HS-5 (cell line): ENCODE data around the gene AFF1.
"Not testable (repeated sequence)": the region's sequence is repeated elsewhere in the genome, so short reads cannot be mapped to it uniquely, and the experiment has no call there.

Experiments used
- DNase-seq: peaks from one replicate; pipeline ENCODE4 v3.0.0-alpha.2; 2012; ENCODE audit warnings: low read depth

The AFF1 gene

GRCh38 chr4:87012265-87012953 is 77.6 kb downstream of the AFF1 start:
- DNase-seq, result no peak

DNA sequence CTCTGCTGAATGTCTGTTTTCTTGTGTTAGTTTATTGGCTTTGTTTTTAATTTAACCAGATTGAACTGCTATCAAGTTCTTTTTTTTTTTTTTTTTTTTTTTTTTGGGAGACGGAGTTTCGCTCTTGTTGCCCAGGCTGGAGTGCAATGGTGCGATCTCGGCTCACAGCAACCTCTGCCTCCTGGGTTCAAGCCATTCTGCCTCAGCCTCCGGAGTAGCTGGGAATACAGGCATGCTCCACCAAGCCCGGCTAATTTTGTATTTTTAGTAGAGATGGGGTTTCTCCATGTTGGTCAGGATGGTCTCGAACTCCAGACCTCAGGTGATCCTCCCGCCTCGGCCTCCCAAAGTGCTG is 78.1 kb downstream of the AFF1 start:
- not testable (repeated sequence) for DNase-seq

- DNase-seq, result no peak
Measured at GRCh38 chr4:87014284-87014782, 79.5 kb downstream of the AFF1 start.

GRCh38 chr4:87015416-87015815 is 80.6 kb downstream of the AFF1 start:
- DNase-seq, result no peak

DNA sequence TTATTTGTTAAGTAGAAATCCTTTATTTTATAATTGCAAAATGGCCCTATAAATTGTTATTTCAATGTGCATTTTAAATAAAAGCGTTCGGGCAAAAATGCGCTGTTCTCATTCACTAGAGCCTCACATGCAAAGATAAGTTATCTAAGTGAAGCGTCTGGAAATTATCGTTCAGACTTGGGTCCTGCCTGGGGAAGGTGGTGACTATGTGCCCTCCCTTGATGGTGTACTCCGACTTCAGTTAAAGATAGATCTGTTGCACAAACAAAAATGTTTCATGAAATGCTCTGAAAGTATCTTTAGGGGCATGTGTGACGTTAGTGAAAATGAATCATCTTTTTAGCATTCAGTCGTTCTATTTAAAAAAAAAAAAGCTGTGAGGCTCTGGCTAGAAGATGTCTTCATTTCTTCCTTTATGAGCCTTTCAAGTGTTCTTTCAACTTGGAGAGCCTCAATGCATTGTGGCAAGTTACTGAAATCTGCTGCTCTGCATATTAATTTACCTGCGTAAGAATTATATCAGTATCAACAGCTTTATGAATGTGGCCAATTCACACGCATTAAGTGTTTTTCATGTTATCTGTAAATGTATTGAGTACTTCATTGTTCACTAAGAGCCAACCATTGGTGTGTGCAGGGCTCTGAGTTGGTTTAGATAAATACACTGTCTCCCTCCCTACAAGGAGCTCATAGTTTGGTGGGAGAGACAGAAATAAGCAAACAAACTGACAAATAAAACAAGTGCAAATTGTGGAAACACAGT is 83.0 kb downstream of the AFF1 start:
- DNase-seq, result no peak

- no peak for DNase-seq
Measured at GRCh38 chr4:87018753-87019152, 83.9 kb downstream of the AFF1 start.

GRCh38 chr4:87019246-87019791 is 84.5 kb downstream of the AFF1 start:
- no peak for DNase-seq

DNA sequence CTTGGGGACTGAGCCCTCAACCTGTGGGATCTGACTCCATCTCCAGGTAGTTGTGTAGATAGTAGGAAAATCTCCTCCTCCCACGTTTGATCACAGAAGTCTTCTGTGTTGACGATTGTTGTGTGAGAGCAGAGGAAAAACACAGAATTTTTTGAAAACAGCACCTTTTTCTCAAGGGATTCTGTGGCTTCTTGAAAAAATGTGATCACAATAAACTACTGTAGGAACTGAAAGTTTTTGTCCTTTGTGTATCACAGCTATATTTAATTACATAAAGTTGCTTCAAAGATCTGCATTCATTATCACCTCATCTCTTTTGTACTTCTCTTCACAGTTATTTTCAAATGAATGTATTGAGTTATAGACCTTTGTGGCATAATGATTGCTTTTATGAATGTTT is 85.1 kb downstream of the AFF1 start:
- DNase-seq, result no peak

- DNase-seq, result no peak
Measured at GRCh38 chr4:87024201-87024600, 89.4 kb downstream of the AFF1 start.

DNA sequence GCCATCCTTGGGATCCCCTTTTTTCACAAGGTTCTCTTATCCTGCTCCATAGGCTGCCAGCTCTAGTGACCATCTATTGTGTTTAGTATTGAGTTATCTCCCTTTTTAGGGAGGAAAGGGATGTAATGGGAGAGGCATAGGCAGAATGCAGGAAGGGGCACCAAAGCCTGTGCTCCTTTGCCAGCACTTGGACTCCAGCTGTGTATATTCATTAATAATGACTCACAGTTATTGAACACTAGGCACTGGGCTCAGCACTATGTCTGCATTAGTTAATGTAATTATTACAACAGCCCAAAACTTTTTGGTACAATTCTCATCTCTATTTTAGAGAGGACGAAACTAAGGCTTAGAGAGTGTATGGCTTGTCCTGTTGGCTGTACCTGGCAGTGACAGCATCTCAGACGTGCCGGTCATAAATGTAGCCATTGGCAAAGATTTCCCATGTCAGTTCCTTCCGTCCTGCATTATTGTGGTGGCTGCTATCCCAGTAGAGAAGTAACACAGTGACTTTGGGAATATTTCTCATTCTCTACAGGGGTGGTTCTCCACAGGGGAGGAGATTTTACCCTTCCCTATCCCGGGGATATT is 90.3 kb downstream of the AFF1 start:
- no peak for DNase-seq

DNA sequence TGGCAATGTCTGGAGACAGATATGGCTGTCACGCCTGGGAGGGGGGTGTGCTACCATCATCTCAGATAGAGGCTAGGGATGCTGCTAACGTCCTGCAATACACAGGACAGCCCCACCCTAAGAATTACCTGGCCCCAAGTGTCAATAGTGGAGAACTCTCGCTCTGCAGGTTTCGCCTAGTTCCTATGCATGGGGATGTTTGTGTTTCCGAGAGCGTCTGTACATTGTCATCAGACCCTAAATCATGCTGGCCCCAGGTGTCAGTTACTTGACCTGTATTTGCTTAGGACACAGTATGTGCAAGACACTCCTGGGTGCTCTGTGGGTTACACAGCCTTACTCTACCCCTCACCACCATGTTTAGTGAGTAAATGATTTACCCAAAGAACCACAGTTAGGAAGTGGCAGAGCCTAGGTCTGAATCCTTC is 90.8 kb downstream of the AFF1 start:
- DNase-seq, result no peak

GRCh38 chr4:87026800-87027495 is 92.1 kb downstream of the AFF1 start:
- DNase-seq, result no peak

GRCh38 chr4:87029356-87029755 is 94.5 kb downstream of the AFF1 start:
- DNase-seq, result no peak

- no peak for DNase-seq
Measured at GRCh38 chr4:87030124-87030523, 95.3 kb downstream of the AFF1 start.

DNA sequence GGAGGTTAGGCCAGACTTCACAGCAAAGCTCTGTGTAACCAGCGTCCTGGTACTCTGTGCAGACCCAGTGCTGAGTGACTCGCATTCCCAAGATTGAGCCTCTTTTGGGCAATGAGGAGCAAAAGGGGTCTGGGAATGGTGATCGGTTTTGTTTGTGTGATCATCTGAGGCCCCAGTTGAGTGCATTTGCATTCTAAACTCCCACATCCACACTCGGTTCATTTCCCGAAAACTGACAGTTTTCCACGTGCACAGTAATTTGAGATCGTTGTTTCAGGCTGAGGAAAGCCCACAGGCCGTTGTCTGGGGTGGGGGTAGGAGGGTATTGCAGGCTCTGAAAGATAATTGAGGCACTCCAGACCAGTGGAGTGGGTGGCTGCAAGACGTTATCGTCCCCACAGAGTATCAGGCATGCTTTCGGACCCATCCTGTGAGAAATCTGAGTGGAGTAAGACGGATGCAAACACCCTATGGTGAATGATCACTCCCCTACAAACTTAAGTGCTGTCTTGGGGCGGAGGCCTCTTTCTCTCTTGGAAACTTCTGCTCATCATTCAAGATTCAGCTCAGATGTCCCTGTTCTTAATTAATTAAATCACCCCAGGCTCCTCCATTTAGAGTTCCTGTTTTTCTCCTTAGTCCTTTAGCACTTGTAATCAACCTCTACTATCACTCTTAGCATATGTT is 96.1 kb downstream of the AFF1 start:
- DNase-seq, result no peak

DNA sequence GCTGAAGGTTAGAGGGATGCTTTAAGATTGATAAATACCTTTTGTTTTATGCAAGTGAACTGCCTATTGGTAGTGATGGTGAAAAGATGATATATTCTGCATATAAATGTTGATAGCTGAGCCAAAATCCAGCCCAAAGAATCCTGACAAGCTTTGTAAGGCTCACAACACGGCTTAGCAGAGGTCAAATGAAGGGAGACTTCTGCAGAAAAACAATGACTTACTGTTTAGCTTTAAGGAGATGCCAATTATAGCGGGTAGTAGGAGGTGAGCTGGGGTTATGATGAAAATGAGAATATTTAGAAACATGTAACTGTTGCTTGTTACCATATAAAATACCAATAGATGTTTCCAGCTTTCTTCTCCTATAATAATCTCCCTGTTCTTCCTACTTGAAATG is 97.1 kb downstream of the AFF1 start:
- no peak for DNase-seq

DNA sequence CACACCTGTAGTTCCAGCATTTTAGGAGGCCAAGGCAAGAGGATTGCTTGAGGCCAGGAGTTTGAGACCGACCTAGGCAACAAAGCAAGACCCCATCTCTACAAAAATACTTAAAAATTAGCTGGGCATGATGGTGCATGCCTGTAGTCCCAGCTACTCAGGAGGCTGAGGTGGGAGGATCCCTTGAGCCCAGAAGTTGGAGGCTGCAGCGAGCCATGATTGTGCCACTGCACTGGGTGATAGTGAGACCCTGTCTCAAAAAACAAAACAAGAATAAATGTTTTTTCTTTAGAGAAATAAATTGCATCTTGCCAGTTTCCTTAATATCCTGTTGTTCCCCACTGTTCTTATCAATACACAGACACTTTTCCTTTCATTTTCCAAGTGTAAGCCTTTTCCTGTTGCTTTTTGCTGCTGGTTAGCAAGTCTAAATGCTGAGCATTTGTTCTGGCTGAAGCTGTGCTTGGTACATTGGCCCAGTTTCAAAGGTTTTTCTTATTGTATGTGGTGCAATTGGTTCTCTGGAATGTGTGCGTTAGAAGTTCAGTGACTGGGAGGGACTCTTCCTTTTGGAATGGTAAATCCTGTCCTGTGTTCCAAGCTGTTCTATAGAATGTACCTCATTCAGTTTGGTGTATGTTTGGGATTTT is 98.2 kb downstream of the AFF1 start:
- DNase-seq, result no peak

- DNase-seq, result no peak
Measured at GRCh38 chr4:87033902-87034301, 99.1 kb downstream of the AFF1 start.

DNA sequence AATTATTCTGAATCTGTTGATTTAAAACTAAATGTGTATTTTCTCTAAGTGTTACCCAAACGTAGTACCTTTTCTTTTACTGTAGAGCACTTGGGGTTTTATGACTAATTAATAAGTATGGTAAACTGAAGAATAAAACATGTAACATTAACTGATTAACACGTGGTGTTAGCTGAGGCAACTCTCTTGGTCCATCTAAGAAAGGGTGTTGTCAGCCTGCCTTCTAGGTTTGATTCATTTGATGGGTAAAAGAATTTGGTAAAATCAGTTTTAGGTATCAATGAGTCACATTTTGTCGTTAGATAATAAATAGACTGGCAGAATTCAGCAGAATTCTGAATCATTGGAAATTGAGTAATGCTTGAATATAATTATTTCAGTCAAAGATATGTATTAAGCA is 99.7 kb downstream of the AFF1 start:
- DNase-seq, result no peak

- no peak for DNase-seq
Measured at GRCh38 chr4:87035881-87036509, 101.2 kb downstream of the AFF1 start.

- DNase-seq, result no peak
Measured at GRCh38 chr4:87036713-87037112, 101.9 kb downstream of the AFF1 start.
